Stromal cell of bone marrow (primary cell): Measurements from ENCODE around the gene CAMSAP1.

ENCODE experiments used
- DNase-seq: peaks from one replicate; pipeline ENCODE4 v3.0.0-alpha.2; 2012; ENCODE audit warnings: low read depth

The CAMSAP1 gene

GRCh38 chr9:135774794-135775525, 132.4 kb downstream of the CAMSAP1 start:
- no peak for DNase-seq

GRCh38 chr9:135774239-135774747, 133.1 kb downstream of the CAMSAP1 start:
- DNase-seq, result no peak

- DNase-seq, result no peak
Measured at GRCh38 chr9:135773530-135774238, 133.7 kb downstream of the CAMSAP1 start.

- DNase-seq, result no peak
Measured at GRCh38 chr9:135772702-135773493, 134.4 kb downstream of the CAMSAP1 start.

- DNase-seq, result no peak
Measured at GRCh38 chr9:135772056-135772646, 135.2 kb downstream of the CAMSAP1 start.

GRCh38 chr9:135771401-135772051, 135.8 kb downstream of the CAMSAP1 start:
- DNase-seq, result no peak

- DNase-seq, result no peak
Measured at GRCh38 chr9:135770771-135771170, 136.6 kb downstream of the CAMSAP1 start.

GRCh38 chr9:135770203-135770535, 137.2 kb downstream of the CAMSAP1 start:
- no peak for DNase-seq

GRCh38 chr9:135769489-135770202, 137.7 kb downstream of the CAMSAP1 start:
- no peak for DNase-seq

- DNase-seq, result no peak
Measured at GRCh38 chr9:135768516-135769218, 138.7 kb downstream of the CAMSAP1 start.

- no peak for DNase-seq
Measured at GRCh38 chr9:135766707-135767106, 140.6 kb downstream of the CAMSAP1 start.

- no peak for DNase-seq
Measured at GRCh38 chr9:135766251-135766650, 141.1 kb downstream of the CAMSAP1 start.

GRCh38 chr9:135765416-135765815, 141.9 kb downstream of the CAMSAP1 start:
- no peak for DNase-seq

GRCh38 chr9:135764731-135765130, 142.6 kb downstream of the CAMSAP1 start:
- no peak for DNase-seq

- no peak for DNase-seq
Measured at GRCh38 chr9:135763716-135764446, 143.5 kb downstream of the CAMSAP1 start.

GRCh38 chr9:135762921-135763320, 144.4 kb downstream of the CAMSAP1 start:
- no peak for DNase-seq

- DNase-seq, result no peak
Measured at GRCh38 chr9:135761845-135762168, 145.5 kb downstream of the CAMSAP1 start.

GRCh38 chr9:135761150-135761844, 146.0 kb downstream of the CAMSAP1 start:
- DNase-seq, result no peak

GRCh38 chr9:135760465-135760864, 146.9 kb downstream of the CAMSAP1 start:
- DNase-seq, result no peak
